GM15510 (cell line): ENCODE results near the gene EFCAB12.

ENCODE experiments used
- POLR2A ChIP-seq: IDR thresholded peaks from 3 replicates; pipeline ENCODE4 v1.6.1; 2011; ENCODE audit warnings: borderline replicate concordance; ENCODE audit not compliant: insufficient read length; ENCODE audit errors: extremely low read depth

The EFCAB12 gene

GRCh38 chr3:129365296-129366136, 62.9 kb downstream of the EFCAB12 start:
- TF ChIP-seq POLR2A, result no peak

- TF ChIP-seq POLR2A, result no peak
Measured at GRCh38 chr3:129360705-129361460, 67.6 kb downstream of the EFCAB12 start.

GRCh38 chr3:129360171-129360611, 68.2 kb downstream of the EFCAB12 start:
- no peak for TF ChIP-seq POLR2A

GRCh38 chr3:129358772-129359371, 69.6 kb downstream of the EFCAB12 start:
- no peak for TF ChIP-seq POLR2A

- TF ChIP-seq POLR2A, result no peak
Measured at GRCh38 chr3:129358177-129358771, 70.2 kb downstream of the EFCAB12 start.

GRCh38 chr3:129357616-129358015, 70.8 kb downstream of the EFCAB12 start:
- no peak for TF ChIP-seq POLR2A

GRCh38 chr3:129356756-129357425, 71.5 kb downstream of the EFCAB12 start:
- no peak for TF ChIP-seq POLR2A

- no peak for TF ChIP-seq POLR2A
Measured at GRCh38 chr3:129353589-129353941, 74.9 kb downstream of the EFCAB12 start.

GRCh38 chr3:129352650-129353588, 75.5 kb downstream of the EFCAB12 start:
- no peak for TF ChIP-seq POLR2A

- TF ChIP-seq POLR2A, result no peak
Measured at GRCh38 chr3:129352045-129352444, 76.4 kb downstream of the EFCAB12 start.
